ENCODE measurements around the gene CLCN1.
"Not testable (repeated sequence)": the region's sequence is repeated elsewhere in the genome, so short reads cannot be mapped to it uniquely, and the experiment has no call there.

The CLCN1 gene

GRCh38 chr7:143385891-143386781 is 70.2 kb downstream of the CLCN1 start:
- H3K9me3 ChIP-seq (ENCODE audit: control insufficient read depth, low read length): no peaks in the 10 kb centered on the region
- 86 to 92% methylated on average over 9 to 18 of the region's 19 CpGs for WGBS, 2 experiments (ENCODE audit: insufficient coverage in 2 of 2)
- H3K4me1 ChIP-seq (ENCODE audit: control insufficient read depth, insufficient read depth, low read length, poor library complexity, severe bottlenecking): peaks cover 72% of the 10 kb centered on the region
- peak overlapping the region; percentile 97 for H3K4me3 ChIP-seq (ENCODE audit: extremely low read depth, insufficient read depth, low read length, poor library complexity, severe bottlenecking)
- no peak overlapping the region for H3K27ac ChIP-seq (ENCODE audit: low read depth, low read length, severe bottlenecking)
- peaks cover 93% of the 10 kb centered on the region for H3K36me3 ChIP-seq (ENCODE audit: control insufficient read depth, insufficient read depth, low read length)

GRCh38 chr7:143387156-143387975 is 71.5 kb downstream of the CLCN1 start:
- H3K9me3 ChIP-seq (ENCODE audit: control insufficient read depth, low read length): no peaks in the 10 kb centered on the region
- WGBS, 2 experiments (ENCODE audit: insufficient coverage in 2 of 2): 90 to 94% methylated on average over 13 to 17 of the region's 23 CpGs
- no peak overlapping the region for H3K4me3 ChIP-seq (ENCODE audit: extremely low read depth, insufficient read depth, low read length, poor library complexity, severe bottlenecking)
- peaks cover 79% of the 10 kb centered on the region for H3K4me1 ChIP-seq (ENCODE audit: control insufficient read depth, insufficient read depth, low read length, poor library complexity, severe bottlenecking)
- H3K36me3 ChIP-seq (ENCODE audit: control insufficient read depth, insufficient read depth, low read length): peaks cover 99% of the 10 kb centered on the region
- H3K27ac ChIP-seq (ENCODE audit: low read depth, low read length, severe bottlenecking): no peak overlapping the region

- no peaks in the 10 kb centered on the region for H3K9me3 ChIP-seq (ENCODE audit: control insufficient read depth, low read length)
- H3K27ac ChIP-seq (ENCODE audit: low read depth, low read length, severe bottlenecking): no peak overlapping the region
- H3K36me3 ChIP-seq (ENCODE audit: control insufficient read depth, insufficient read depth, low read length): peaks cover 93% of the 10 kb centered on the region
- peaks cover 72% of the 10 kb centered on the region for H3K4me1 ChIP-seq (ENCODE audit: control insufficient read depth, insufficient read depth, low read length, poor library complexity, severe bottlenecking)
- H3K4me3 ChIP-seq (ENCODE audit: extremely low read depth, insufficient read depth, low read length, poor library complexity, severe bottlenecking): no peak overlapping the region
- WGBS, 2 experiments (ENCODE audit: insufficient coverage in 2 of 2): 89 to 94% methylated on average over 9 of the region's 10 CpGs
These were observed 72.1 kb downstream of the CLCN1 start for GRCh38 chr7:143388051-143388450.

GRCh38 chr7:143388491-143389101 is 72.7 kb downstream of the CLCN1 start:
- H3K36me3 ChIP-seq (ENCODE audit: control insufficient read depth, insufficient read depth, low read length): peaks cover 88% of the 10 kb centered on the region

DNA sequence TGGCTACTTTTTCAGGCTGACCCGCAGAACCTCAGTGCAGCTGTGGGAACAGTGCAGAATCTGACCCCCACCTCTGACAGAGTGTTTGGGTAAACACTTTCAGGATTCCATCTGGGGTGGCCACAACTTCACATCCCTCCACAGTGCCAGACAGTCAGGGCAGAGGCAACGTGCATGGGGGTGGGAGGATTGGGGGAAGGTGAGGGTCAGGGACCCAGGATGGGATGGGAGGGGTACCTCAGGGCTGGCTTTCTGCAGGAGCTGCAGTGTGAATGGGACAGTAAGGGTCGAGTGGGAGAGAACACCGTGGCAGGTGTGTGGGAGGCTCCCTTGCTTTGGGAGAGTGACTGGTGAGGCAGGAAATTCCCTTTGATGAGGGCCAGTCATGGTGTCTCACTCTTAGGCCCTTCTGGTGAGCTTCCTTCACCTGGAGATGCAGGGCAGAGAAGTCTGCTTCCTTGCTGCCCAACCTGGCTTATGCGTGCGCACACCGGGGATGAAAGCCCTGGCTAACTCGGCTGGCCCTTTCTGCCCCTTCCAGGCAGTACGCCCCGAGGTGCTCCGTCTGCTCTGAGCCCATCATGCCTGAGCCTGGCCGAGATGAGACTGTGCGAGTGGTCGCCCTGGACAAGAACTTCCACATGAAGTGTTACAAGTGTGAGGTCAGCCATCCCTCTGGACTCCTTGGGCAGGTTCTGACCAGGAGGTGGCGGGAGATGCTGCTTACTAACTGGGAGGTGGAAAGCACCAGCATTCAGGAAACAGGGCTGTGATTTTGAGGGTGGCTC is 73.6 kb downstream of the CLCN1 start:
- Histone ChIP-seq H3K27ac (ENCODE audit: low read depth, low read length, severe bottlenecking) (no peak overlapping the region), H3K36me3 (ENCODE audit: control insufficient read depth, insufficient read depth, low read length) (peaks cover 78% of the 10 kb centered on the region), H3K4me1 (ENCODE audit: control insufficient read depth, insufficient read depth, low read length, poor library complexity, severe bottlenecking) (peaks cover 61% of the 10 kb centered on the region), H3K9me3 (ENCODE audit: control insufficient read depth, low read length) (no peaks in the 10 kb centered on the region), H3K4me3 (ENCODE audit: extremely low read depth, insufficient read depth, low read length, poor library complexity, severe bottlenecking) (no peak overlapping the region)
- 92 to 96% methylated on average over 13 of the region's 15 CpGs for WGBS, 2 experiments (ENCODE audit: insufficient coverage in 2 of 2)

More at GRCh38 chr7:143388491-143389101, 72.7 kb downstream of the CLCN1 start:
- Histone ChIP-seq H3K4me1 (ENCODE audit: control insufficient read depth, insufficient read depth, low read length, poor library complexity, severe bottlenecking) (peaks cover 68% of the 10 kb centered on the region), H3K9me3 (ENCODE audit: control insufficient read depth, low read length) (no peaks in the 10 kb centered on the region), H3K4me3 (ENCODE audit: extremely low read depth, insufficient read depth, low read length, poor library complexity, severe bottlenecking) (no peak overlapping the region), H3K27ac (ENCODE audit: low read depth, low read length, severe bottlenecking) (no peak overlapping the region)
- WGBS, 2 experiments (ENCODE audit: insufficient coverage in 2 of 2): 95 to 96% methylated on average over 25 to 28 of the region's 28 CpGs

- H3K4me3 ChIP-seq (ENCODE audit: extremely low read depth, insufficient read depth, low read length, poor library complexity, severe bottlenecking): no peak overlapping the region
- peaks cover 54% of the 10 kb centered on the region for H3K4me1 ChIP-seq (ENCODE audit: control insufficient read depth, insufficient read depth, low read length, poor library complexity, severe bottlenecking)
- H3K9me3 ChIP-seq (ENCODE audit: control insufficient read depth, low read length): no peaks in the 10 kb centered on the region
- H3K27ac ChIP-seq (ENCODE audit: low read depth, low read length, severe bottlenecking): no peak overlapping the region
- peaks cover 71% of the 10 kb centered on the region for H3K36me3 ChIP-seq (ENCODE audit: control insufficient read depth, insufficient read depth, low read length)
- 90 to 92% methylated on average over 6 to 9 of the region's 10 CpGs for WGBS, 2 experiments (ENCODE audit: insufficient coverage in 2 of 2)
These were observed 74.3 kb downstream of the CLCN1 start for GRCh38 chr7:143390104-143390772.

GRCh38 chr7:143390773-143391317 is 74.9 kb downstream of the CLCN1 start:
- 93 to 98% methylated on average over 5 to 8 of the region's 9 CpGs for WGBS, 2 experiments (ENCODE audit: insufficient coverage in 2 of 2)
- Histone ChIP-seq H3K9me3 (ENCODE audit: control insufficient read depth, low read length) (no peaks in the 10 kb centered on the region), H3K36me3 (ENCODE audit: control insufficient read depth, insufficient read depth, low read length) (peaks cover 65% of the 10 kb centered on the region), H3K4me1 (ENCODE audit: control insufficient read depth, insufficient read depth, low read length, poor library complexity, severe bottlenecking) (peaks cover 52% of the 10 kb centered on the region), H3K4me3 (ENCODE audit: extremely low read depth, insufficient read depth, low read length, poor library complexity, severe bottlenecking) (no peak overlapping the region), H3K27ac (ENCODE audit: low read depth, low read length, severe bottlenecking) (no peak overlapping the region)

DNA sequence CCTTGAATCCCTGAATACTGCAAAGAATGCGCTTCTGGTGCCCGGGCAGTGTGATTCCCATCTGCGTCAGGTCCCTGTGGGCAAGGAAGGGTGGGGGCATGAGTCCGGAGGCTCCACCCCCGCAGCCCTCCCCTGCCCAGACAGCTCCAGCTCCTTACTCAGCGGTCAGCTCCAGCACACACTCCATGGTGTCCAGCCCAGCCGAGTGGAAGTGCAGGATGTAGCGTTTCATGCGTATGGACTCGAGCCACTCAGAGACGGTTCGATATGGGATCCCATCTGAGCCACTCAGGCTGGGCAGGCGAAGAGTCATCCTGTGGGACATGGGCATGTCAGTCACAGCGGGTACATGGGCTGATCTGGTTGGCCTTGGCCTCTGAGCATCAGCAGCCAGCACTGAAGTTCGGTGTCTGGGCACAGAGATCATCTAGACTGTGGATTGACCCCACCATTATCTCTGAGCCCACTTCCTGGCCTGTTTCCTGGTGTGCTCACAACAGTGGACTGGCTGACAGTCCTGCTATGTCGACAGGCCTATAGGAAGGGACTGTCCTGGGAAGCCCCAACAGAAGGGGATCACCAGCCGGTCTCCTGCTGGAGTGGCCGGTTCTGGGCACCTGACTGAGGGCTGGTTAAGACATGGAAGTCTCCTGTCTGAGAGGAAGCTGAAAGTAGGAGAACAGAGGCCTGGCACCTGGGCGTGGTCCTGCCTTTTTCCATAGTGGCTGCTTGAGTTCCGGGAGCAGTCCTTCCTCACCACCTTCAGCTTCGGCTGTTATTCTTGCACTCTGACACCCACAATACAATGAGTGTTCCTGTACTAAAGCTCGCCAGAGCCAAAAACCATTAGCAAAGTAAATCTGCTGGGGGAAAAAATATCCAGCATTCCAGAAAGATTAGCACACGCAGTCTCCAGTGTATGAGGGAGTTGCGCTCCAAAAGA is 75.8 kb downstream of the CLCN1 start:
- 89 to 94% methylated on average over 21 to 24 of the region's 24 CpGs for WGBS, 2 experiments (ENCODE audit: insufficient coverage in 2 of 2)
- peak overlapping the region; percentile 49 for H3K27ac ChIP-seq (ENCODE audit: low read depth, low read length, severe bottlenecking)
- H3K36me3 ChIP-seq (ENCODE audit: control insufficient read depth, insufficient read depth, low read length): peaks cover 56% of the 10 kb centered on the region
- no peak overlapping the region for H3K4me3 ChIP-seq (ENCODE audit: extremely low read depth, insufficient read depth, low read length, poor library complexity, severe bottlenecking)
- no peaks in the 10 kb centered on the region for H3K9me3 ChIP-seq (ENCODE audit: control insufficient read depth, low read length)
- H3K4me1 ChIP-seq (ENCODE audit: control insufficient read depth, insufficient read depth, low read length, poor library complexity, severe bottlenecking): peaks cover 44% of the 10 kb centered on the region

GRCh38 chr7:143392427-143392826 is 76.5 kb downstream of the CLCN1 start:
- Histone ChIP-seq H3K27ac (ENCODE audit: low read depth, low read length, severe bottlenecking) (peak overlapping the region; percentile 49), H3K4me1 (ENCODE audit: control insufficient read depth, insufficient read depth, low read length, poor library complexity, severe bottlenecking) (peaks cover 37% of the 10 kb centered on the region), H3K36me3 (ENCODE audit: control insufficient read depth, insufficient read depth, low read length) (peaks cover 50% of the 10 kb centered on the region)
- 77 to 94% methylated on average over 3 to 6 of the region's 8 CpGs for WGBS, 2 experiments (ENCODE audit: insufficient coverage in 2 of 2)
- not testable (repeated sequence) for H3K9me3 ChIP-seq (ENCODE audit: control insufficient read depth, low read length); H3K4me3 ChIP-seq (ENCODE audit: extremely low read depth, insufficient read depth, low read length, poor library complexity, severe bottlenecking)

Measured in mesodermal cell (in vitro differentiated cells).